Activated CD4-positive, alpha-beta T cell treated with anti-CD3 and anti-CD28 coated beads, Interleukin-2, amount 50 U/mL, for 24 hours (primary cell): ENCODE results near the gene RPL22L1.
"Not testable (repeated sequence)": the region's sequence is repeated elsewhere in the genome, so short reads cannot be mapped to it uniquely, and the experiment has no call there.

Experiments
- DNase-seq, 2 donors: peaks; one replicate each; pipeline ENCODE4 v3.0.0-alpha.2; 2020; ENCODE audit warnings: low read depth in 1 of 2, low spot score in 1 of 2

RPL22L1 gene

GRCh38 chr3:170829546-170830272 is 40.3 kb downstream of the RPL22L1 start:
- no peak for DNase-seq

GRCh38 chr3:170826047-170826446 is 43.9 kb downstream of the RPL22L1 start:
- DNase-seq = no peak

- not testable (repeated sequence) for DNase-seq
These were observed 46.4 kb downstream of the RPL22L1 start for GRCh38 chr3:170823562-170823961.

GRCh38 chr3:170818325-170818724 is 51.7 kb downstream of the RPL22L1 start:
- not testable (repeated sequence) for DNase-seq

DNA sequence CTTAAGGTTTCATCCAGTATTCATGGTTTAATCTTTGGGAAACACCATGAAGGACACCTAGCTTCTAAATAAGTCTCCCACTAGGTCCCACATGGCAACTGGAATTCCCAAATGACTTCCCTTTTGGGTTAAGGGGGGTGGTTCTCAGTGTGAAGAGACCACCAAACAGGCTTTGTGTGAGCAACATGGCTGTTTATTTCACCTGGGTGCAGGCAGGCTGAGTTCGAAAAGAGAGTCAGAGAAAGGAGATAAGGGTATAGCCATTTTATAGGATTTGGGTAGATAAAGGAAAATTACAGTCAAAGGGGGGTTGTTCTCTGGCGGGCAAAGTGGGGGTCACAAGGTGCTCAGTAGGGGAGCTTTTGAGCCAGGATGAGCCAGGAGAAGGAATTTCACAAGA is 52.5 kb downstream of the RPL22L1 start:
- DNase-seq = not testable (repeated sequence)

DNA sequence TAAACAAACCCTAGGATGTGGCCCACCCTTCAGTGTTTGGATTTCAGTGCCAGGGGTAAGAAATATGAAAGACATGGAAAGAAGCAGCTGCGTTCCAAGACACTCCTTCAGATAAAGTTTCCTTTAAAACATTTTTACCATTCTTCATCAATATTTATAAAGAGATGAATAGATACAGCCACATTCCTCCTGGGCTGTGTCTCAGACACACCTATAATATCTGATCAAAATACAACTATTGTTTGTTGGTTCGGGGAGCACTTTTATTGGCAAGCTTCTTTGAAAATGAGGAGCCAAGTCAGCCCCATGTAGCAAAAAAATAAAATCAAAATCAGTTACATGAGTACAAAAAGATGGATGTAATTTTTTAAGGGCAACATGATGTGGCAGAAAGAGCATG is 53.2 kb downstream of the RPL22L1 start:
- no peak for DNase-seq

DNA sequence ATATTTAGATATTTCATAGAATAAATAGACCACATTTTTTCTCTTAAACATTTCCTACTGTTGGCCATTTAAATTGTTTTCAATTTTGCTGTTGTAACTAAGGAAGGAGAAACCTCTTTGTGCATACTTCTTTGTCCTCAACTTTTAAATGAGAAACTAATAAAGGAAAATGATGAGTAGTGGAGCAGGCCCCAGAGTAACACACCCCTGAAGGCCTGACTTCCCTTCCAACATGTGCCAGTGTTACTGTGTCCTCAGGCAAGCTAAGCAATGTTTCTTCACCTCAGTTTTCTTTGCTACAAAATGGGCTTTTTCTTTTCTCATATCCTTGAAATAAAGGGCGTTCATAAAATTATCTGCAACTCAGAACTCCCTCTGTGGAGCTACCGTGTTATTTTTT is 53.7 kb downstream of the RPL22L1 start:
- DNase-seq = no peak

- no peak for DNase-seq
These were observed 54.1 kb downstream of the RPL22L1 start for GRCh38 chr3:170815936-170816335.

DNA sequence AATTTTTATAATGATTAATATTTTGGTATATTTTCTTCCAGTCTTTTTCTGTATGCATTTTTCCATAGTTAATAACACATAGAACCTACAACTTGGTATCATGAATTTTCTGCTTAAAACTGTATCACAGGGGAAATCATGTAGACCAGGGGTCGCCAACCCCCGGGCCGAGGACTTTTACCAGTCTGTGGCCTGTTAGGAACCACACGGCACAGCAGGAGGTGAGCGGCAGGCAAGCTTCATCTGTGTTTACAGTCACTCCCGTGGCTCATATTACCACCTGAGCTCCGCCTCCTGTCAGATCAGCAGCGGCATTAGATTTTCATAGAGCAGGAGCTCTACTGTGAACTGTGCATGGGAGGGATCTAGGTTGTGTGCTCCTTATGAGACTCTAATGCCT is 54.7 kb downstream of the RPL22L1 start:
- no peak for DNase-seq
